GM19043 (cell line): ENCODE measurements around the gene TIRAP.
"Not testable (repeated sequence)": the region's sequence is repeated elsewhere in the genome, so short reads cannot be mapped to it uniquely, and the experiment has no call there.

Source experiments
- ATAC-seq: cut with Tn5 transposase; IDR thresholded peaks from one replicate; pipeline ENCODE4 v1.9.1; 2021; ENCODE audit warnings: low read depth; ENCODE audit not compliant: unreplicated experiment

The TIRAP gene

DNA sequence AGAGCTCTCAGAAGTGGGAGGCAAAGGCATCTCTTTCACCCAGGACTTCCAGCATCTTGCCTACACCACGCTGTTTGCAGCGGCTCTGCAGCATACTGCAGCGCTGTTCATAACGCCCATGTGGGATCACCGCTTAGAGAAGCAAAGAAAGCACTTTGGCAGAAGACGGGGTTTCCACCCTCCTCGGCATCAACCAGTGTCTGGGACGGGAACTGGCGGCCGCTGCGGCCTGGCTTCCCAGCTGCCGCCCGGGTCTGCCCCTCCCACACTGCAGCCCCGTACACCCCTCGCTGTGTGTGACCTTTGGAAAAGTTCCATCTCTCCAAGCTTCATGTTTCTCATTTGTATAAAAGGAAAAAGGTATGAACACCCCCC, 545 bp upstream of the TIRAP start:
- peak; percentile 15 for ATAC-seq

DNA sequence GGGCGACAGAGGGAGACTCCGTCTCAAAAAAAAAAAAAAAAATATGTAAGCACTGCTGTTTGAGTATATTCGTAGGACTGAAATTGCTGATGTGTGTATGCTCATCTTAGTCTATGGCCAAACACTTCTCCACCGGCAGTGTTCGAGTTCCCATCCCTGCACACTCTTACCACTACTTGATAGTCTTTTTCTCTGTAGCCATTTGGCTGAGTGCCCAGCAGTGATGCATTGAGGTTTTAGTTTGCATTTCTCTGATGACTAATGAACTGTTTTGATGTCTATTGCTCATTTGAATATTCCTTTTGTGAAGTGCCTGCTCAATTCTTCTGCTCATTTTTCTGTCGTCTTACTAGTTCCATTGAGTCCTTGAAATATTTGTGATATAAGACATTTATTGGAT, 1.9 kb downstream of the TIRAP start:
- peak; percentile 42 for ATAC-seq

DNA sequence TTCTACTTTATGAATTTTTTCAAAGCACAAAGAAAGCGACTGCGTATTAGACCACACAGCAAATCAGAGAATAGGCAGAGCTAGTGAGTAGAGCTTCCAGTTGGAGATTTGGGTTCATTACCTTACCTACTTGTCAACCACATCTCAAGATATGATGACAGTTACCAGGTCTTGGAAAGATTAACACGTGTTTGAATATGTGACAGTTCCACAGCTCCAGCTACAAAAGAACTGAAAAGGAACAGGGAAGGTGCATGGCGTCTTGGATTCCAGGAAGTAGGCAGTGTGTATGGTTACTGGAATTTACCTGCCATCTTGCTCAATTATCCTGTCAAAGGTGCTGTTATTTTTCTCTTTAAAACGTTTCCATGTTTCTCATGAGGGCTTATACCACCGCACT, 5.3 kb downstream of the TIRAP start:
- no peak for ATAC-seq

DNA sequence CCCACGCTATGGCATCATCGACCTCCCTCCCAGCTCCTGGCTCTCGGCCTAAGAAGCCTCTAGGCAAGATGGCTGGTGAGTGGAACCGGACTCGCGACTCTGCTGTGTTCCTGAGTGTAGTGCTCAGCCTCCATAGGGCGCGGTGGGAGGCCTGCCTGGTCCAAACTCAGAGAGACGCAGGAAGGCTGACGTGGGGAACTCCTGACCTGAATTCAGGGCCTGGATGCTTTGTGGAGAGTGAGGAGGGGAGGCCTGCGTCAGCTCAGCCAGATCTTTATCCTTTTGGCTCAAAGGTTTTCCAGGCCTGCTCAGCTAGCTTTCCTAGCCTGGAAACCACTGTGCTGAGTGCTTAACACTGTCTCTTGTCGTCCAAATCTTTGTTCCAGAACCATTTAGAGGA, 8.0 kb downstream of the TIRAP start:
- no peak for ATAC-seq

DNA sequence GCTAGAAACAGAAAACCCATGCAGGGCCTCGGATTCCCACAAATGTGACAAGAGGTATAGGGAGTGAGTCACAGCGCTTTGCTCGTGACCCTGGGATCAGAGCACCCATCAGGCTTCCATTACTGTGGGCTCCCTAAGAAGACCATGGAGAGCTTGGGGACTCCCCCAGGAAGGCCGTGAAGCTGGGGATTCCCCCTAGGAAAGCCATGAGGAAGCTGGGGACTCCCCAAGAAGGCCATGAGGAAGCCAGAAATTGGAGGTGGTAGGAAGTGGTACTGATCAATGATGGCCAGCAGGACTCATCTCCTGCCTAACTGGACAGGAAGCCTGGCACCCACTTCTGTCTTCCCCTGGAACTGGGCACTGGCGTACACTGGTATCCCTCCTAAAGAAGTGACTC, 10.8 kb downstream of the TIRAP start:
- ATAC-seq, result no peak

DNA sequence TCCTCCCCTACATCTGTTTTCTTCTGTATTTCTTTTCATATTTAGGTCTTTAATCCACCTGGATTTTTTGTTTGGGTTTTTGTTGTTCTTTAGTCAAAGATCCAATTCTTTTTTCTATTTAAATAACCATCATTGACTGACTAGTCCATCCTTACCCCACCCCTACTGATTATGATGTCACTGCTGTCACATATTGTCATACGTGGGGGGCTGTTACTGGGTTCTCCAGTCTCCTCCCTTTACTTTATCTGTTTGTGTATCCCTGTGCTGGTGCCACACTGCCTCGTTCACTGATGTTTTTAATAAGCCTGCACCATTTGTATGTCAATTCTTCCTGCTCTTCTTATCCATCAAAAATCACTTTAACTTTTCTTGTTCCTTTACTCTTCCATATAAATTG, 14.1 kb downstream of the TIRAP start:
- no peak for ATAC-seq

DNA sequence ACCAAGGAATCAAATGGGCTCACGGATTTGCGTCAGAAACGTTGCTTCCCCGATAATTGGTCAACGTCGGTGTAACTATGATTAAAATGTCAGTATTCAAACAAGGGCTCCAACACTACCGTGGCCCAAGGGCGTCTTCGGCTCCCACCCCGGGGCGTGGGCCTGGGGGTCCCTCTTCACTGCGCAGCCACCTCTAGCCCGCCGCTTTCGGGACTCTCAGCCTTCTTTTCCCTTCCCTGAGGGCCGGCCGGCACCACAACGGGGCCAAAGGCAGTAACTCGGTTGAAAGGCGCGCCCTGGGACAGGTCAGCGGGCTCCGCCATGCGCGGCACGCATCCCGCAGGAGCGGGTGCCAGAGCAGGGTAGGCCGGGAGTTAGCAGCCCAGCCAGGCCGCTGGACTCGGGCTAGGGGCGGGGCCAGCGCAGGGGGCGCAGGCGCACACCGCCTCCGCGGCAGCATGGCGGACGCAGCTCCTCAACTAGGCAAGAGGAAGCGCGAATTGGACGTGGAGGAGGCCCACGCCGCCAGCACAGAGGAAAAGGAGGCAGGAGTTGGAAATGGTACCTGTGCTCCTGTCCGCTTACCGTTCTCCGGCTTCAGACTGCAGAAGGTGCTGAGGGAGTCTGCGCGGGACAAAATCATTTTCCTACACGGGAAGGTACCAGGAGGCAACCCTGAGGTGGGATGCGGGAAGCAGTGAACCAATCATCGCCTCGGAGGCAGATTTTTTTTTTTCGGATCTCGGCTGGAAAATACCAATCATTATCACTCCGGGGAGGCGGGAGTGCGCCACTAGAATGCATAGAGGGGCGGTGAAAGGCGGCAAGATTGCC, 20.9 kb downstream of the TIRAP start, which contains the start of gene DCPS:
TSS of gene DCPS (plus strand) at position 438 of the 834 bp plus-strand sequence. CDS start at position 459, 21 bp downstream.
- peak; percentile 84 for ATAC-seq

DNA sequence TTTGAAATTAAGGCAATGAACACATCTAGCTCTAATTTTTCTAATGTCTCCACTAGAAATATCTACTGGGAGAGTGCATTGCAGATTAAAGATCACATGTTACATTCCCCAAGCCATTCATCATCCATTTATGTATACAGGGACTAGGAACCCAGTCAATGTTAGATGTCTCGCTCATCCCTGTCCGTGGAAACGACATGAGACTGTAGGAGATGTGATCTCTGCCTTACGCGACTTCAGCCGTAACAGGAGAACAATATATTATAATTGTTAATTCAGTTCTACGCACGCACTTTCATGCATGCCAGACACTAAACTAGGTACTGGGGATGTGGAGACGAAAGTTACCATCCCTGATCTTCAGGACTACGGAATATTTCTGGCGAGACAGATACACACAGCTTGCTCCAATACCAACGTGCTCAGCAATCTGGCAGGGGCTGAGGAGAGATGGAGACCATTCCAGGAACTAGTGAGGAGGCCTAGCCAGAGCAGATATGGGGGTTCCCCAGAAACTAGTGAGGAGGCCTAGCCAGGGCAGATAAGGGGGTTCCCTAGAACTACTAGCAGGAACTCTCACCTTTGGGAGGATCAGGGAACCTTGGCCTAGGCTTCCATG, 21.7 kb downstream of the TIRAP start:
- no peak for ATAC-seq

DNA sequence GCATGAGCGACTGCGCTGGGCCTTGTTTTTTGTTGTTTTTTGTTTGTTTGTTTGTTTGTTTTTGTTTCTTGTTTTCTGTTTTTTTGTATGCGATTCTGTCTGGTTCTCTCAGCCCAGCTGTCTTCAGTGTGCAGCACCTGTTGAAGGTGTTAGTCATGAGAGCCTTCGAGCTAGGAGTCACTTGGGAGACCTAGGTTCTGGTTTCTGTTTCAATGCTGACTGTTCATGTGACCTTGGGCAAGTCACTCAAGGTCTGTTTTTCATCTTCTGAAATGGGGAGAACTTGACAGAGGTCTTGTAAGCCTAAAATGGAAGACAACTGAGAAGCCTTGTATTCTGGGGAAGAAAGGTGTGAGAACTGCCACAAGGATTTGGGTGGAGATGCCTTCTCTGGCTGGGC, 22.8 kb downstream of the TIRAP start:
- ATAC-seq, result peak; percentile 46

DNA sequence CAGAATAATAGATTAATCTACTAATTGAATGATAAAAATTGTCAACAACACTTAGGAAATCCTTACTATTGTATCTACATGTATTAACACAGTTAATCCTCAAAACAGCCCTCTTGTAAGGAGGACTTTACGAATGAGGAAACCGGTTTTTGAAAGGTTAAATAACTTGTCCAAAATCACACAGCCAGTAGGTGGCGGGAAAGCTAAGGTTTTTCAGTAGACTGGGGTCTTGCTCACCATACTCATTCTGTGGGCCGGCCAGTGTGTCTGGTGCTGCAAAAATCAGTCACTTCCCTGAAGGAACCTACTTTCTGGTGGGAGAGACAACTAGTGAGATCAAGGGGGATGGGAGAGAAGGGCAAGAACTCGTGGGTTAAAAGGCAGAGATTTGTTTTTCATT, 24.8 kb downstream of the TIRAP start:
- no peak for ATAC-seq

DNA sequence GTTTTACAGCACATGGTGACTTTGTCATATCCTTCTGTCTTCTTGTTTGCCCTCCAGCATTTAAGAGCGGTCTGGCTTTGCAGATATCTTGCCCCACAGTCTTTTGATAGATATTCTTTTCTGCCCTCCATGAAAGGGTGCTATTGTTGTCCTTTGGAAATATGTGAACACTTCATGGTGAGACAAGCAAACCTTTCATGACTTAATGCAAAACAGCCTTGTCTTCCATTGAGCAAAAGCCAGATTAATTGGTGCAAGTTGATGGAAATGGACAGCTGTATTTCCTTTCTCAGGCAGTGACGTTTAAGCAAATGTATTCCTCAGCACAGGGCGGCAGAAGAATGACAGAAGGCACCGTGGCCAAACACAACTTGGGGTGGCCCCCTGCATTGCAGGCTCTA, 25.4 kb downstream of the TIRAP start:
- ATAC-seq, result no peak

DNA sequence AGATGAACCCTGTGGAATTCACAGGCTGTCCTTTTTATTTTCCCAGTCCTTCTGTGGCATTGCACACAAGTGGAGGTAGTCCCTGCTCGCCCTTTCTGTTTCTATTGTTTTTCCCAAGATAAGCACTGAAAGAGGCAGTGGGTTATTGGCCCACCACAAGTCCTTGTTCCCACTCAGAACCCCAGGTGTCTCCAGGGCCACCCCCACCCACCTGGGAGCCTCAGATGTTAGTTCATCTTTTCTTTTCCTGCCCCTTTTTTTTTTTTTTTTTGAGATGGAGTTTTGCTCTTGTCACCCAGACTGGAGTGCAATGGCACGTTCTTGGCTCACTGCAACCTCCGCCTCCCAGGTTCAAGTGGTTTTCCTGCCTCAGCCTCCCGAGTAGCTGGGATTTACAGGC, 25.9 kb downstream of the TIRAP start:
- ATAC-seq, result not testable (repeated sequence)

DNA sequence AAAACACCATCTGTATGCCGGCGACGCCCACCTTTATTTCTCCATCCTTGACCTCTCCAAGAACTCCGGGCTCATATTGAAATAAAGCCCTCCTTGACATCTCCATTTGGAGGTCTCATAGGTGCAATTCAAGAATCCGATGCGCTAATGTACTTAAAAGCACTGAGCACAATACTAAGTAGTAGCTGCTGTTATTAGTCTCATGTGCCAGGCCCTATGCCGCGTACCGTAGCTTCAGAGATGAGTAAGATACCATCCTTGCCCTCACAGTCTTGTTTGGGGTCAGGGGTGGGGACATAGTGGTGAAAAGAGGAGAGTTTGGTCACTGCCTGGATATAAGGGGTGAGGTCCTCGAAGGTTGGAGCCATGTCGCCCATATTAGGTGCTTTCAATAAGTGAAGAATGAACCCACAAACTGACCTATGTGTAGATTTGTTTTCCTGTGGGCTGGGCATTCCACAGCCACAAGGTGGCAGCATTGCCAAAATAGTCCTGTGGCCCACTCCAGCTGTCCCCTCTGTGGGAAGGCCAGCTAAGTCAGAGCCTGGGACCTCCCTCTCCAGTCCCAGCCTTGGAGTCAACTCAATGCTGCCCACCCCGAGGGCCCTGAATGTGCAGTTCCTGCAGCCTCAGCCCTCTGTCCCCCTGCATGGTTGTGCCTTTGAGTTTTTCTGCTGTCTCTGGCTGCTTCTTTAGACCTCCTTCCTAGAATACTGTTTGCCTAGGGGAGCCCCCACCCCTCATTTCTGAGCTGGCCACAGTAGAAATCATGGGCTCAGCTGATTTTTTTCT, 27.5 kb downstream of the TIRAP start:
- ATAC-seq, result peak; percentile 29

DNA sequence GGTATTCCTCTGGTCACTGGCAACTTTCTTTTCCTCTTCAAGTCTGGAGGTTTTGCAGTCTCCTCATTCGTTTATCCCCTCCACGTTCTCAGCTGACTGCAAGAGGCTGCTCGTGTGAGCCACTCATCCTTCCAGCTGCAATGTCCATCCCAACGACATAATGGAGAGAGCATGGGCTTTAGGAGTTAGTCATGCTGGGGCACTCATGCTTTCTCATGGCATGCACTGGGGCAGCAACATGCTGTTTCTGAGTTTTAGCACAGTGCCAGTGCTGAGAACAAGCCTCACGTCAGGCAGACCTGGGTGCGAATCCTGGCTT, 28.1 kb downstream of the TIRAP start:
- ATAC-seq, result no peak

DNA sequence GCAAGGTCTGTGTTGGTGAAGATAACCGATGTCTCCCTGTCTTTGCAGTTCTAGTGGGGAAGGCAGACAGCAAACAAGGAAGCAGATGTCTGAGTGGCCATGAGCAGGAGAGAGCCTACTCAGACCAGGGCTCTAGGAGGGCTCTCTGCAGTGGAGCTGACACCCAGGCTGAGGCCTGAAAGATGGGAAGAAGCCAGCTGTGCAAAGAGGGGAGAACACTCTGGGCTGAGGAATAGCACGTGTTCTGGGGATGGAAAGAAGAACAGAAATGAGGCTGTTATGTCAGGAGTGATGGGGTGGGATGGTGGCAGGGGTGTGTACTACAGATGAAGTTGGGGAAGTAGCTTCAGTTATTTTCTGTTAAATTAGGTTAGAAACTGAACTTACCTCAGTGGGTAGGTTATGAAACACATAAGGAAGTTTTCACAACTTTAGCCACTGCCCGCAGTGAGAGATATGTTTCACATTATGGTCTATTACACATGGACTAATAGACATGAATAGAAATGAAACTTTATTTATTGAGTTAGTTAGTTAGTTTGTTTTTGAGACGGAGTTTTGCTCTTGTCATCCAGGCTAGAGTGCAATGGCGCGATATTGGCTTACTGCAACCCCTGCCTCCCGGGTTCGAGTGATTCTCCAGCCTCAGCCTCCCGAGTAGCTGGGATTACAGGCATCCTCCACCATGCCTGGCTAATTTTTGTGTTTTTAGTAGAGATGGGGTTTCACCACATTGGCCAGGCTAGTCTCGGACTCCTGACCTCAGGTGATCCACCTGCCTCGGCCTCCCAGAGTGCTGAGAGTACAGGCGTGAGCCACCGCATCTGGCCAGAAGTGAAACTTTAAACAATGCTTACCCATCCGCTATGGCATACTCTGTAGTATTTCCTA, 28.8 kb downstream of the TIRAP start:
- ATAC-seq, result peak; percentile 67

DNA sequence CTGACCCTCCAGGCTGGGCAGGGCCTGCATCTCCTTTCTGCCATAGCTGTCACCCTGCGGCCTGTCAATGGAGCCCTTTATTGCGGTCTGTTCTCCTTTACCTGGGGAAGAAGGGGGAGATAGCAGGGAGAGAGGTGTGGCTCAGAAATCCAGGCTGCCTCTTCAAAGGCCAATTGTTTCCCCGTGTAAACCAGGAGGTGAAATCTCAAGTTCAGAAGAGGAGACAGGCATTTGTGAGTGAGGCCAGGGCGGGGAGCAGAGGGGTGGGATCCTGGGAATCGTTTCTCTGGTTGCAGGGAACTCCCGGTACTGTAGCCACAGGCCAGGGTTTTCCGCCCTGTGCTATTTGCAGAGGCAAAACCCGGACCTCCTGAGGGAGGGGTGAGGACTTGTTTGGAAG, 30.1 kb downstream of the TIRAP start:
- ATAC-seq, result no peak

DNA sequence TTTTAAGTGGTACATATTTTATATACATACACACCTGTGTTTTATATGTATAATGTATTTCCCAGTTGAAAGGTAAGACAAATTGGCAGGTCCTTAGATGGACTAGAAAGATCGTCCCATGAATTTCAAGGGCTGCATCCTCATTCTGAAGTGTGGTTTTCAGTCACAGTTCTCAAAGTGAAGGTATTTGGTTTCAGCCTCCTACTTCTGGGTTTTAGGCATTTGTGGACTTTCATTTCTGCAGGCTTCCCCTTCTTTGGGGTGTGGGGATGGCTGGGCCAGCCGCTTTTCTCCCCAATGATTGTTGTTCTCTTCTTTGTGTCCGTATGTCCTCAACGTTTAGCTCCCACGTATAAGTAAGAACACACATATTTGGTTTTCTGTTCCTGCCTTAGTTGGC, 30.9 kb downstream of the TIRAP start:
- ATAC-seq, result no peak

DNA sequence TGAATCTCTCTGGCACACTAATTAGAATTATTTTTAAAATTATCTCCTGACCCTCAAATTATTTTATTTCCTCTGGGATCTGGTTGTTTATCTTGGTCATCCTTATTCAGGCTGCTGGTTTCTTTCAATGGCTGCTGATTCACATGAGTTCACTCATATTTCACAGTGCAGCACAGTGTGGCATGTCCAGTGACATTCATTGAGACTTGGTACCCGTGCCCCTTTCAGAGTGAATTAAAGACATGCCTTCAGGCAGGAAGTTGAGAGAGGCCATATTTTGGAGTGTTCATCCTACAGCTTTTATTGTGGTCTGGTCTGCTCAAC, 34.5 kb downstream of the TIRAP start:
- no peak for ATAC-seq

DNA sequence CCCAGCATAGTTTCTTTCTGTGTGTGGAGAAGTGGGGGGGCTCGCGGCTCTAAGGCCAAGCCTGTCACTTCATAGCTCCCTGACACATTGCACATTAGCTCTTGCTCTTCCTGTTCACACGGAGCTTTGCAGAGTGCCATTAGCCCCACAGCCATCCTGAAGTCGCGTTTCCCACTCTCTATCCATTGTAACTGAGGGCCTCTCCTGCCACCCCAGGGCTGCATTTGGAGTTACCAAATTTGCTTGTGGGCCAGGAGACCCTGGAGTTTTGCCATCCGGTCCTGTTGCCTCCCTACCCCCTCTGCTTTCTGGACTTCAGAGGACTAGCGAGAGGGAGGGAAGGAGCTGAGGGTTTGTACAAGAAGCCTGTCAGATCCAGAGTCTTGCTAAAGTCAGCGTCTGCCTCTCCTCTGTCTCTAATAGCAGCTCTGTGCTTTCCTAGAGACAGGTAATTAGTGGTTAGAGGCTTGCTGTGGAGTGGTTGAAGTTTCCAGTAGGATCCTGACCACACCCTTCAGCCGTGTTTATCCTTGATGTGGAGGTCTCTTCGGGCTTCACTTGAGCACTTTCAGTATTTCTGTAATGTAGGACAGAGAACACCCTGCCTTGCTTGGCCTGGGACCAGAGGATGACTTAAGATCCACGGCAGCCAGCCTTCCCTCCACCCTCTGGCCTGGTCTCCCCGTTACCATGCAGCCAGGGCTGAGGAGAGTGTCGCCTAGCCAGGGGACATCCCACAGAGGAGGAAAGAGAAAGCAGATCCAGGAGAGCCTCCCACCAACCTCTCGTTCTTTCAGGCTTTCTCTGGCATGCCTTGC, 35.1 kb downstream of the TIRAP start:
- peak; percentile 26 for ATAC-seq
